ENCODE measurements around the gene NOA1.
"Not testable (repeated sequence)": the region's sequence is repeated elsewhere in the genome, so short reads cannot be mapped to it uniquely, and the experiment has no call there.

NOA1 gene

GRCh38 chr4:56953680-56954520 lies 23.5 kb downstream of the NOA1 start:
- no peak for DNase-seq

DNA sequence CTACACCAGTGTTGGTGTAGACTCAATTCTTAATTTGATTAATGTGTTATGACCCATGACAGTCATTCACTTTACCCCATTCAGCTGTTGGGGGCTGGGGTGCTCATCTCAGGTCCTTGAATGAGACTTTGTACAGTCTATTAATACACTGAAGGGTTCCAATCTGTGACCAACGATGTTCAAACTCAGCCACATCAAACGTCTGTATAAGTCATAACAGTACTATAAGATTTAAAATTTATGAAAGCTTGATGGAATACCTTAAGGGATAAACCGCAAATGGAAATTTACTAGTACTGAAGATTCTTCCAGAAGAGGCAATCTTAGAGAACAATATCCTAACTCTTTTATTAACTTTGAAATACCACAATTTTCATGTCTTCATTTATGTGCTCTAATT lies 36.0 kb downstream of the NOA1 start:
- no peak for DNase-seq

GRCh38 chr4:56940971-56941370 lies 36.4 kb downstream of the NOA1 start:
- DNase-seq = no peak

GRCh38 chr4:56940403-56940802 lies 37.0 kb downstream of the NOA1 start:
- DNase-seq = no peak

DNA sequence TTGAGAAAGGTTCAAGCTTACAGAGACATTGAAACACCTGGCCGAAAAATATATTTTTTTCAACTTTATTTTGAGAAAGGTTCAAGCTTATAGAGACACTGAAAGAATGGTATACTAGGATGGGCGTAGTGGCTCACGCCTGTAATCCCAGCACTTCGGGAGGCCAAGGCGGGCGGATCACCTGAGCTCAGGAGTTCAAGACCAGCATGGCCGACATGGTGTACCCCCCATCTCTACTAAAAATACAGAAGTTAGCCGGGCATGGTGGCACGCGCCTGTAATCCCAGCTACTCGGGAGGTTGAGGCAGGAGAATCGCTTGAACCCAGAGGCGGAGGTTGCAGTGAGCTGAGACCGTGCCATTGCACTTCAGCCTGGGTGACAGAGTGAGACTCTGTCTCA lies 37.6 kb downstream of the NOA1 start:
- not testable (repeated sequence) for DNase-seq

DNA sequence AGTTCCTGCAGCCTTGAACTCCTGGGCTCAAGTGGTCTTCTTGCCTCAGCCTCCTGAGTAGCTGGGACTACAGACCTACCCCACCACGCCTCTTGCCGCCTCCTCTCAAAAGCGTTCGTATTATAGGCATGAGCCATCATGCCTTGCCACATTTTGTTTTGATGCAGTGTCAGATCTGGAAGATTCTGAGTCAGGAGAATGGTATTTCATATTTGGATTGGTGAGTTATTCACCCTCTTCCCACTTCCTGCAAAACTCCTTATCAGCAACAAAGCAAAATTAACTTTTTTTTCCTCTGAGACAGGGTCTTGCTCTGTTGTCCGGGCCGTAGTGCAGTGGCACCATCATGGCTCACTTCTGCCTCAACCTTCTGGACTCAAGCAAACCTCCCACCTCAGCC lies 40.1 kb downstream of the NOA1 start:
- DNase-seq = no peak

DNA sequence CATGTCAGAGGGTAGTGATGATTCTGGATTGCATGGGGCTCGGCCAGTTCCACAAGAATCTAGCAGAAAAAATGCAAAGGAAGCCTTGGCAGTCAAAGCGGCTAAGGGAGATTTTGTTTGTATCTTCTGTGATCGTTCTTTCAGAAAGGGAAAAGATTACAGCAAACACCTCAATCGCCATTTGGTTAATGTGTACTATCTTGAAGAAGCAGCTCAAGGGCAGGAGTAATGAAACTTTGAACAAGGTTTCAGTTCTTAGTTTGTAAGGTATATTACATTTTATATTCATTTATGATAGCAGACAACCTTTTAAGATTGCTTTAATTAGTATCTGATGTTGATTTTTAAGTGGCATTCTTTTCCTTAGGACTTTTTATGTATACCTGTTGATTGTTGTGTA lies 45.5 kb downstream of the NOA1 start:
- DNase-seq = no peak

DNA sequence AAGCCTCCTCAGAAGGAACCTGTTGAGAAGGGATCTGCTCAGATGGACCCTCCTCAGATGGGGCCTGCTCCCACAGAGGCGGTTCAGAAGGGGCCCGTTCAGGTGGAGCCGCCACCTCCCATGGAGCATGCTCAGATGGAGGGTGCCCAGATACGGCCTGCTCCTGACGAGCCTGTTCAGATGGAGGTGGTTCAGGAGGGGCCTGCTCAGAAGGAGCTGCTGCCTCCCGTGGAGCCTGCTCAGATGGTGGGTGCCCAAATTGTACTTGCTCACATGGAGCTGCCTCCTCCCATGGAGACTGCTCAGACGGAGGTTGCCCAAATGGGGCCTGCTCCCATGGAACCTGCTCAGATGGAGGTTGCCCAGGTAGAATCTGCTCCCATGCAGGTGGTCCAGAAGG lies 46.8 kb downstream of the NOA1 start:
- DNase-seq = no peak

DNA sequence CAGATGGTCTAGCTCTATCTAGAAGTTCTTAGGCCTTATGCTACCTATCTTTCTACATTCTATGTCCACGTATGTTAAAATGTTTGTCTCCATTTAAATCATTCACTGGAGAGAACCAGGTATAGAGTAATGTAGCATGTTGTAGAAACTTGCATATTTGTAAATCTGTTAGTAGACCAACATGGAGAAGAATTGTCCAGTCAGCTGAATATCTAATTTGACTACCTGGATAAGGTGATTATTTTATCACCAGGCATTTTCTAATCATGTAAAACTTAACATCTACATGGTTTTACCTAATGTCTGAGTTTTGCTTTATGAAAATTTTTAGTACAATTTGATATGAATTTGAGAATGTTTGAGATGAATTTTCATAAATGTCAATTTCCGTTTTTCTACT lies 50.2 kb downstream of the NOA1 start:
- no peak for DNase-seq

- not testable (repeated sequence) for DNase-seq
Measured at GRCh38 chr4:56914977-56915376, 62.4 kb downstream of the NOA1 start.

GRCh38 chr4:56914336-56914735 lies 63.1 kb downstream of the NOA1 start:
- DNase-seq = no peak
